Measurements from ENCODE around the gene KLF18. TPM values are rescaled to one million over a fixed set of nuclear protein-coding genes. Genes with fewer than 3 reads are reported as not detected.

KLF18 gene
- total RNA-seq, 1 experiment from 2014 or later = not detected

Other genes with a start within 250 kb of the KLF18 start
- gene ARTN, start 207.8 kb downstream of the KLF18 start, total RNA-seq (2014; rRNA removed; shearing (Covaris generic)) = not detected in 2 replicates
- gene IPO13, start 194.7 kb downstream of the KLF18 start, total RNA-seq (2014; rRNA removed; shearing (Covaris generic)) = 23.9 and 25.2 TPM in 2 replicates
- gene DPH2, start 171.6 kb downstream of the KLF18 start, total RNA-seq (2014; rRNA removed; shearing (Covaris generic)) = 26.5 and 31.6 TPM in 2 replicates
- 187 and 202 TPM in 2 replicates for gene ATP6V0B, start 166.7 kb downstream of the KLF18 start, total RNA-seq (2014; rRNA removed; shearing (Covaris generic))
- 71.8 and 114 TPM in 2 replicates for gene B4GALT2, start 162.4 kb downstream of the KLF18 start, total RNA-seq (2014; rRNA removed; shearing (Covaris generic))
- 8.8 and 13.9 TPM in 2 replicates for gene CCDC24, start 150.0 kb downstream of the KLF18 start, total RNA-seq (2014; rRNA removed; shearing (Covaris generic))
- 0.40 and 2.1 TPM in 2 replicates for gene SLC6A9, start 110.2 kb downstream of the KLF18 start, total RNA-seq (2014; rRNA removed; shearing (Covaris generic))
- not detected in 2 replicates for gene KLF17, start 22.8 kb downstream of the KLF18 start, total RNA-seq (2014; rRNA removed; shearing (Covaris generic))
- gene DMAP1, start 71.8 kb upstream of the KLF18 start, total RNA-seq (2014; rRNA removed; shearing (Covaris generic)) = 8.5 and 9.8 TPM in 2 replicates
- 48.0 and 64.7 TPM in 2 replicates for gene ERI3, start 213.6 kb upstream of the KLF18 start, total RNA-seq (2014; rRNA removed; shearing (Covaris generic))